ENCODE measurements around the gene TDRD7.

DNA sequence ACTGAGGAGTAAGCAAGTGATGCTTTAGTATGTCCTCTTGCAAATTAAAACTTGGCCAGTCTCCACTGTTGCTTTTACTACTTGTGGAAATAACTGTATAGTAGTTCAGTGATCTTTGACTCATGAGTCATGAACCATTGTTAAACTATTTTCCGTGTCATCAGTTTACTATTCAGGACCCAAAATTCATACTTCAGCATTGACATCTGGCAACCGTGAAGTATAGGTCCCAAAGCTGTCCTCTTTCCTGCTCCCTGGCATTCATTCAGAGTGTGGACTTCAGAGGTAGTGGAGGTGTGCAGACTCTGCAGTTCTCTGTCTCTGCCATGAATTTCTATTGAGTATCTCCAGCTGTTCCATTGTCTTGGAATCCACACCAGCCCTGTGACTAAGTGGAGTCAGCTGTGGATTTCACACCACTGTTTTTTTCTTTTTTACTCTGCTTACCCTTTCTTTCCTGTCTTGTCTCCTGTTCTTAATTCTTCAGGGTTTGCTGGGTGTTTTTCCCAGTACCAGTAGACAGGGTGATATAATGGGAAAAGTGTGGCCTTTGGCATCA lies 7.5 kb downstream of the TDRD7 start:
- no peak for TF ChIP-seq NFIC (IDR thresholded peaks at IDR 0.05)
- no peak for TF ChIP-seq CREB1 (IDR thresholded peaks at IDR 0.05; ENCODE audit: low read depth)
- TF ChIP-seq, protein P1, sequence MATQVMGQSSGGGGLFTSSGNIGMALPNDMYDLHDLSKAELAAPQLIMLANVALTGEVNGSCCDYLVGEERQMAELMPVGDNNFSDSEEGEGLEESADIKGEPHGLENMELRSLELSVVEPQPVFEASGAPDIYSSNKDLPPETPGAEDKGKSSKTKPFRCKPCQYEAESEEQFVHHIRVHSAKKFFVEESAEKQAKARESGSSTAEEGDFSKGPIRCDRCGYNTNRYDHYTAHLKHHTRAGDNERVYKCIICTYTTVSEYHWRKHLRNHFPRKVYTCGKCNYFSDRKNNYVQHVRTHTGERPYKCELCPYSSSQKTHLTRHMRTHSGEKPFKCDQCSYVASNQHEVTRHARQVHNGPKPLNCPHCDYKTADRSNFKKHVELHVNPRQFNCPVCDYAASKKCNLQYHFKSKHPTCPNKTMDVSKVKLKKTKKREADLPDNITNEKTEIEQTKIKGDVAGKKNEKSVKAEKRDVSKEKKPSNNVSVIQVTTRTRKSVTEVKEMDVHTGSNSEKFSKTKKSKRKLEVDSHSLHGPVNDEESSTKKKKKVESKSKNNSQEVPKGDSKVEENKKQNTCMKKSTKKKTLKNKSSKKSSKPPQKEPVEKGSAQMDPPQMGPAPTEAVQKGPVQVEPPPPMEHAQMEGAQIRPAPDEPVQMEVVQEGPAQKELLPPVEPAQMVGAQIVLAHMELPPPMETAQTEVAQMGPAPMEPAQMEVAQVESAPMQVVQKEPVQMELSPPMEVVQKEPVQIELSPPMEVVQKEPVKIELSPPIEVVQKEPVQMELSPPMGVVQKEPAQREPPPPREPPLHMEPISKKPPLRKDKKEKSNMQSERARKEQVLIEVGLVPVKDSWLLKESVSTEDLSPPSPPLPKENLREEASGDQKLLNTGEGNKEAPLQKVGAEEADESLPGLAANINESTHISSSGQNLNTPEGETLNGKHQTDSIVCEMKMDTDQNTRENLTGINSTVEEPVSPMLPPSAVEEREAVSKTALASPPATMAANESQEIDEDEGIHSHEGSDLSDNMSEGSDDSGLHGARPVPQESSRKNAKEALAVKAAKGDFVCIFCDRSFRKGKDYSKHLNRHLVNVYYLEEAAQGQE (IDR thresholded peaks at IDR 0.05; ENCODE audit: low read depth): no peak
- TF ChIP-seq TCF12 (IDR thresholded peaks at IDR 0.05; ENCODE audit: low read depth): no peak
- TF ChIP-seq, protein P2, sequence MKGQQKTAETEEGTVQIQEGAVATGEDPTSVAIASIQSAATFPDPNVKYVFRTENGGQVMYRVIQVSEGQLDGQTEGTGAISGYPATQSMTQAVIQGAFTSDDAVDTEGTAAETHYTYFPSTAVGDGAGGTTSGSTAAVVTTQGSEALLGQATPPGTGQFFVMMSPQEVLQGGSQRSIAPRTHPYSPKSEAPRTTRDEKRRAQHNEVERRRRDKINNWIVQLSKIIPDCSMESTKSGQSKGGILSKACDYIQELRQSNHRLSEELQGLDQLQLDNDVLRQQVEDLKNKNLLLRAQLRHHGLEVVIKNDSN (IDR thresholded peaks at IDR 0.05): no peak
- TF ChIP-seq ZBTB7A (IDR thresholded peaks at IDR 0.05; ENCODE audit: low read depth): no peak

All from Ishikawa (cell line).